Measurements from ENCODE around the gene ARAF.

ARAF gene

GRCh38 chrX:47564438-47565085 is 3.6 kb downstream of the ARAF start:
- no peak for DNase-seq

DNA sequence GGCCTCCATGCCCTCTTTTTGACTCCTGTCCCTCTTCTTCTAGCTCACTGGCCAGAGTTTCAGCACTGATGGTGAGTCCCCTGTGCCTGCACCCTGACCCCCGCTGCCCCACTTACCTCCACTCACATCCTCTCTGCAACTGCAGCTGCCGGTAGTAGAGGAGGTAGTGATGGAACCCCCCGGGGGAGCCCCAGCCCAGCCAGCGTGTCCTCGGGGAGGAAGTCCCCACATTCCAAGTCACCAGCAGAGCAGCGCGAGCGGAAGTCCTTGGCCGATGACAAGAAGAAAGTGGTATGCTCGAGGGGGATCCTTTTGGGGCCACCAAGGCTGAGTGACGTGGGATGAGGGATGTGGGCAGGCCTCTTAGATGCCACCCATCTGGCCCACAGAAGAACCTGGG is 5.8 kb downstream of the ARAF start:
- DNase-seq: no peak

DNA sequence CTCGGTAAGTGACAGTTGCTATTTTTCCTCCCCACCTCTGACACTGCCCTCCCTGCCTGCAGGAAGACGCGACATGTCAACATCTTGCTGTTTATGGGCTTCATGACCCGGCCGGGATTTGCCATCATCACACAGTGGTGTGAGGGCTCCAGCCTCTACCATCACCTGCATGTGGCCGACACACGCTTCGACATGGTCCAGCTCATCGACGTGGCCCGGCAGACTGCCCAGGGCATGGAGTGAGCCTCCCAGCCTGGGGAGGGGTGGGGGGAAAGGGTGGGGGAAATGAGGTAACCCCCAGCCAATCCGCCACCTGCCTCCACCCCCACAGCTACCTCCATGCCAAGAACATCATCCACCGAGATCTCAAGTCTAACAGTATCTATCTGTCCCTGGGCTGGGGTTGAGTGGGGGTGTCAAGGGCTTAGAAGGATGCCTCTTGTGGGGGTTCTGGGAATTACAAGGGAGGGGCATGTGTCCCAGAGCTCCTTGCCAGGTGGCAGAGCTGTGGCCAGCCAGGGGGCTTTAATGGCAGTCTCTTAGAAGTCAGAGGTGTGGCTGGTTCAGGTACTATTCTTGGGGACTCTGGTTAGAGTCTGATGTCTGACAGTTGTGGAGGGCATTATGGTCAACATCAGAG is 7.8 kb downstream of the ARAF start:
- DNase-seq: peak in 2 of 5 experiments; percentile 19 to 44

DNA sequence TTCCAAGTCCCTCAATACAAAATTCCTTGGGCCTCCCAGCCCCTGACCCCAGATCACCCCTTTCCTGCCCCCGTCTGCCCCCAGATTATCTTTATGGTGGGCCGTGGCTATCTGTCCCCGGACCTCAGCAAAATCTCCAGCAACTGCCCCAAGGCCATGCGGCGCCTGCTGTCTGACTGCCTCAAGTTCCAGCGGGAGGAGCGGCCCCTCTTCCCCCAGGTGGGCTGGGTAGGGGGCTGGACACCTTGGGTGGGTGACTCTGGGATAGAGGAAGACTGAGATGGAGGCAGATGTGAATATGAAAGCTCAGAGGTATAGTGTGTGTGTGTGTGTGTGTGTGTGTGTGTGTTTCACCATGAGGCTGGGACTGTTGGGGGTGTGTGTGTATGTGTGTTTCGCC is 9.8 kb downstream of the ARAF start:
- no peak for DNase-seq

- no peak for DNase-seq
Observed at GRCh38 chrX:47571215-47571614, 10.2 kb downstream of the ARAF start.

DNA sequence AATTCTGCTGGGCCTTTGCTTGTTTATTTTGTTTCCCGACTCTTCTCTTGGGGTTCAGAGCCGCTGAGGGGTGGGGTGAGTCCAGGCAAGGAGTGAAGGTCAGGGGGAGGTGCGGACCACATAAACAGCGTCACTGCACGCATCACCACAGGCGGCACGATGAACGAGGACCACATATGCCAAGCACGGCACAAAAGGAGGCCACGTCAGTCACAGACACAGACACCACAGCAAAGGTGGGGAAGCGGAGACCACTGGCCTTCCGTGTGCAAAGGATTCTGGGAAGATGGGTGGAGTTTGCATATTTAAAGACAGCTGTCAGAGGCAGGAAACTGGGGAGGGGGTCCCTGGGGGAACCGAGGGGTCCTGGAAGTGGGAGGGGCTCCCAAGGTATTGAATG is 10.9 kb downstream of the ARAF start:
- no peak for DNase-seq

DNA sequence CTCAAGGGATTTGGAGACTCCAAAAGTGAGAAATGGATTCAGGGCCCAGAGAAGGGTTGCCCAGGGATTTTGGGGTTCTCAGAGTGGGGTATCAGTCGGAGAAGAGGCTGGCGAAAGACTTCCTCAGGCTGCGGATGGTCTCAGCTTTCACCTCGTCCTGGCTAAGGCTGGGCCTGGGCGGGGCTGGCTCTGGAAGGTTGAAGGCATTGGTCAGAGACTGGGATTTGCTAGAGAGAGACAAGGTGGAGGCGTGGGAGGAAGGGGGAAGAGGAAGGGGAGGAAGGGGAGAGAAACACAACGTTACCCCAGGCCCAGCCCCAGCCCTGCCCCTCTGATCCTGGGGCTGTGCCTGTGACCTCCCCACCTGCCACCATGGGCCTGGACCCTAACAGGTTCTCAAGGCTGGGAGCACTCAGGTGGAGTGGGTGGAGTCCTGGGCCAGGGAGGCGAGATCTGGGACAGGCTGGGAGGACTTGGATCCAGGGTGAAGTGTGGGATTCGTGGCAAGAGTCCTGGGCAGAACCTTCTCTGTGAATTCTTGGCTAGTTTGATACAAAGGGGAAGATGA is 11.9 kb downstream of the ARAF start:
- no peak for DNase-seq

DNA sequence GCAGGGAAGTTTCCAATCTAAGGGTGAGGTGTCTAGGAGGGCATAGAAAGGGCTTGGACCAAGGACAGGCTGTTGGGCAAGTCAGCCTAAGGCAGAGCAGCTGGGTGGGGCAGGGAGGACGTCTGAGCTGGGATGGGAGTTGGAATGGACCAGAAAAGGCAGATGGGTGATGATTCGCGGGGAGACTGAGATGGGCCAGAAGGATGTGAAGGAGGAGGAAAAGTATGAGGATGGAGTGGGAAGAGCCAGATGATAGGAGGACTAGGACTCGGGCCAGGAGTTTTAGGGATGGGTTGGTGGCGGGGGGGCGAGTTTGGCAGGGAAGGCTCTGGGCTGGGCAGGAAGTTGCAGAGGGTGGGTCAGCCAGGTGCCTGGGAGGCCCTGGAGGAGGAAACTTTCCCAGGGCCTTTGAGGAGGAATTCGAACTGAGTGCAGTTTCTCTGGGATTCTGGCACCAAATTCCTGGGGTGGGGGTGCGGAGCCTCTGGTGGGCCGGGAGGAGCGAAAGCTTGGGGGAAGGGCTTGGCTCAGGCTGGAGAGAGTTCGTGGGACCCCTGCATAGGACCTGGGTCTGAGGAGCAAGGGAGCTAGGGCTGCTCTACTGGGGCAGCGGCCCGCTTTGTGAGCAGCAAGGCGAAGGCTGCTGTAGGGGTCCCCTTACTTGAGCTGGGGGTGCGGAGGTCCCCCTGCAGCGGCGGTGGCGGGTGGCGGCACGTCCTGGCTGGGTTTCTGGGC is 12.5 kb downstream of the ARAF start:
- no peak for DNase-seq

- no peak for DNase-seq
Observed at GRCh38 chrX:47574076-47574546, 13.1 kb downstream of the ARAF start.

- DNase-seq: no peak
Observed at GRCh38 chrX:47574547-47575301, 13.7 kb downstream of the ARAF start.

DNA sequence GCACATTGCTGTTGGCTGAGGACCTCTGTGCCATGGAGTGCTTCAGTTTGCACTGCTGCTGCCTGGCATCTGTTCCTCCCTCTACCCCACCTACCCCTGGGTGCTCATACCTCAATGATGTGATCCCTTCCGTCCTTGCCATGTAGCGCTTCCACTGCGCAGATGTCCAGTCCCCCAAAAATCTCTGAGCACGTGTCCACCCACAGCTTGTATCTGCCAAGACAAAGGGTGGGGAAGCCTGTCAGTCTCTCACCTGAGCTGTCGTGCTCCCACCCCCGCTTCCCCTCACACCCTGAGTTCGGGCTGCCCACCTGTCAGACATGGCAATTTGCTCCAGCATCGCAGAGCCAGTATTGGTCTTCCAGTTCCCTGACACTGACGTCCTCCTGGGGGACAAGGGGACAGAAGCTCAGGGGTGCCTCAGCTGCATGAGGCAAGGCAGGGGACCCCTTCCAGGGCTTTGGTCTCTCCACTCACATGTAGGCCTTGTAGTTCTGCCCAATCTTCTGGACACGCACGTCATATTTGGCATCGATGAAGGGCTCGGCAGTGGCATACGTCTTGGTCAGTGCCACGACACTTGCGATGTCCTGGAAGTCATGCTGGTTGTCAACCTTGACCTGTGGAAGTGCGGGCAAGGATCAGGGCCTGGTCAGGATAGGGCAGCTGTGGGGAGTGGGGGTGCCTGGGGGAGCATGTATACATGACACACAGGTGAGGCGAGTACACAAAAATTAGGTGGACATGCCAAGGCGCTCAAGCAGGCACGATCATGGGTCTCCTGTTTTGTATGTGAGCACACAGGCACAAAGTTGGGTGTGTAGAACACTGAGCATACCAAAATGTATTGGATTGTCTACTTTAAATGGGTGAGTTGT is 15.3 kb downstream of the ARAF start:
- no peak for DNase-seq

- DNase-seq: no peak
Observed at GRCh38 chrX:47577424-47577823, 16.4 kb downstream of the ARAF start.

- DNase-seq: no peak
Observed at GRCh38 chrX:47577901-47578300, 16.9 kb downstream of the ARAF start.

DNA sequence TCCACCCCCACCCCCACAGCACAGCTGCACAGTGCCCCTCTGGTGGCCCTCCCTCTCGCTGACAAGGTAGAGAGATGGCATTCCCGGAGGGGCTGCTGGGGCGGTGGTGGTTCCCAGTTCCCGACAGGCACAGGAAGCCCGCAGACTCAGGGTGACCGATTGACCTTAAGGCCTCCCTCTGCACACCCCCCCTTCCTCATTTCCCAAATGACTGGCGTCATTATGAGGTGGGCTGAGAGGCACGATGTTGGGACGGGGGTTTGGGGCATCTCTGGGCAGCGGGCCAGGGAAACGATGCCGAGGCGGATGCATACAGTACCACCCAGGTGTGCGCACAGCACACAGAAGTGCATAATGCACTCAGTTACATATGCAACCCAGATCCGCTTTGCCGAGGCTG is 17.7 kb downstream of the ARAF start:
- DNase-seq: no peak

- peak in 2 of 5 experiments; percentile 17 to 46 for DNase-seq
Observed at GRCh38 chrX:47579537-47579936, 18.5 kb downstream of the ARAF start.

GRCh38 chrX:47581731-47582647 is 21.0 kb downstream of the ARAF start, which contains the start of gene TIMP1:
Gene TIMP1 (plus strand): TSS chrX:47582436. CDS start chrX:47583416, 980 bp downstream.
- peak; percentile 29 to 90 (median 67) for DNase-seq

- DNase-seq: no peak
Observed at GRCh38 chrX:47583240-47583861, 22.3 kb downstream of the ARAF start.

- DNase-seq: no peak
Observed at GRCh38 chrX:47584714-47585113, 23.7 kb downstream of the ARAF start.

GRCh38 chrX:47585273-47585672 is 24.3 kb downstream of the ARAF start:
- DNase-seq: no peak

All from T-helper 2 cell (primary cell).